GM18517 (cell line): ENCODE data around the gene FBXO24.

ENCODE experiments used
- ATAC-seq: cut with Tn5 transposase; IDR thresholded peaks from one replicate; pipeline ENCODE4 v1.9.1; 2021; ENCODE audit warnings: mild to moderate bottlenecking, moderate library complexity; ENCODE audit not compliant: unreplicated experiment

The FBXO24 gene

DNA sequence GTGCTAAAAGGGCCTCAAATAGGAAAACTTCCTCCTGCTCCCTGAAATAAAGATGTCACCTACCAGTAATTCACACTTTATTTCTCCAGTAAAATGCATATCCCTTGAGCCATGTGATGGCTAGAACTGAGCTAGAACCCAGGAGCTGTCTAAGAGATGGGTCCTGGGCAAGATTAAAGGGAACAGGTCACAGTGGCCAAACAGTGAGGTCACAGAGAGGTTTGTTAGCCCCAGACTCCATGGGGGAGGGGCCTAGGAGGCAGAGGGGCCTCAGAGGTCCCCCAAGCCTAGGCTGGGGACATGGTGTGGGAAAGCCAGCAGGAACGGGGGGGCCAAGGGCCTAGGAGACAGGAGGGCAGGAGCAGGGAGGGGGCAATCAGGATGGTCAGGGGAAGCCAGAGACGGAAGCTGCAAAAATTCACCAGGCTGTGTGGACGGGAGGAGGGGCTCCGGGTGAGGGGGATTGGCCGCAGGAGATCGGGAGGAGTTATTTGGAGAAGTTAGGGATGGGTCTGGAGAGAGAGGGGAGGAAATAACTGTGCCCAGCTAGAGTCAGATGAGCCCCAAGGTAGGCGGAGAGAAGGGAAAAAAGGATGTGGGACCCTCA lies 3.3 kb downstream of the FBXO24 start:
- no peak for ATAC-seq

- no peak for ATAC-seq
These were observed 4.1 kb downstream of the FBXO24 start for GRCh38 chr7:100590077-100590737.

DNA sequence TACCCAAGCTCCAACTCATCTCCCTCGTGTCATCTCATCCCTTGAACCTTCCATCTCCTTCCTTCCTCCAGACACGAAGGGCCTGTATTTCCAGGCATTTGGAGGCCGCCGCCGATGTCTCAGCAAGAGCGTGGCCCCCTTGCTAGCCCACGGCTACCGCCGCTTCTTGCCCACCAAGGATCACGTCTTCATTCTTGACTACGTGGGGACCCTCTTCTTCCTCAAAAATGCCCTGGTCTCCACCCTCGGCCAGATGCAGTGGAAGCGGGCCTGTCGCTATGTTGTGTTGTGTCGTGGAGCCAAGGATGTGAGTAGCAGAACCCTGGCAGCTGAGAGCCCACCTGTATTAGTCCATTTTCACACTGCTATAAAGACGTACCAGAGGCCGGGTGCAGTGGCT lies 5.5 kb downstream of the FBXO24 start:
- ATAC-seq, result no peak

DNA sequence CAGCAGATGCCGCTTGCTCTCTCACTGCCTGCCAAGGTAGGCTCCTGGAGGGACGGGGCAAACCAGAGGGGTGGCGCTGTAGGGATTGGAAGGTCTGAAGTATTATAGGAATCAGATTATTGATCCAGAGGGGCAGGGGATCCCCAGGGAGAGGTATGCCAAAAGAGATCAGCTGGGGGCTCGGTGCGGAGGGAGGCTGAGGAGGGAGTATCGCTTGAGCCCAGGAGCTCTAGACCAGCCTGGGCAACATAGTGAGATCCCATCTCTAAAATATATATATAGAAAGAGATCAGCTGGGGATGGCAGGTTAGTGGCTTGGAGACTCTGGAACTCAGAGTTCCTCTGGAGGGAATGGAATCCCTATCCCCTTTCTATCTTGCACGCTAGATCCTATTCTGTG lies 9.1 kb downstream of the FBXO24 start:
- ATAC-seq, result no peak

DNA sequence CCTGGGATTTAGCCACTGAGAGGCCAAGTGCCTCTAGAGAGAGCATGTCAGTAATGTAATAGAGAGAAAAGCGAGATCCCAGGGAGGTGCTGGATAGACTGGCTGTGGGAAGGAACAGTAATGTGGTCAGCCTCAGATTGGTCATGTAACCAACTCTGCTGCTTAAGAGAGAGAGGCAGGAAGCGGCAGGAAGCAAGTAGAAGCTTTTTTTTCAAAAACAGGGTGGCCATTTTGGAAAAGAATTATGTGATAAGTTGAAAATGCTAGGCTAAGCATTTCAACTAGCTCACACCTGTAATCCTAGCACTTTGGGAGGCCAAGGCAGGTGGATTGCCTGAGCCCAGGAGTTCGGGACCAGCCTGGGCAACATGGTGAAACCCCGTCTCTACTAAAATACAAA lies 12.3 kb downstream of the FBXO24 start:
- no peak for ATAC-seq

- ATAC-seq, result no peak
These were observed 14.0 kb downstream of the FBXO24 start for GRCh38 chr7:100599911-100600729.

GRCh38 chr7:100600730-100601038 lies 14.6 kb downstream of the FBXO24 start:
- no peak for ATAC-seq

DNA sequence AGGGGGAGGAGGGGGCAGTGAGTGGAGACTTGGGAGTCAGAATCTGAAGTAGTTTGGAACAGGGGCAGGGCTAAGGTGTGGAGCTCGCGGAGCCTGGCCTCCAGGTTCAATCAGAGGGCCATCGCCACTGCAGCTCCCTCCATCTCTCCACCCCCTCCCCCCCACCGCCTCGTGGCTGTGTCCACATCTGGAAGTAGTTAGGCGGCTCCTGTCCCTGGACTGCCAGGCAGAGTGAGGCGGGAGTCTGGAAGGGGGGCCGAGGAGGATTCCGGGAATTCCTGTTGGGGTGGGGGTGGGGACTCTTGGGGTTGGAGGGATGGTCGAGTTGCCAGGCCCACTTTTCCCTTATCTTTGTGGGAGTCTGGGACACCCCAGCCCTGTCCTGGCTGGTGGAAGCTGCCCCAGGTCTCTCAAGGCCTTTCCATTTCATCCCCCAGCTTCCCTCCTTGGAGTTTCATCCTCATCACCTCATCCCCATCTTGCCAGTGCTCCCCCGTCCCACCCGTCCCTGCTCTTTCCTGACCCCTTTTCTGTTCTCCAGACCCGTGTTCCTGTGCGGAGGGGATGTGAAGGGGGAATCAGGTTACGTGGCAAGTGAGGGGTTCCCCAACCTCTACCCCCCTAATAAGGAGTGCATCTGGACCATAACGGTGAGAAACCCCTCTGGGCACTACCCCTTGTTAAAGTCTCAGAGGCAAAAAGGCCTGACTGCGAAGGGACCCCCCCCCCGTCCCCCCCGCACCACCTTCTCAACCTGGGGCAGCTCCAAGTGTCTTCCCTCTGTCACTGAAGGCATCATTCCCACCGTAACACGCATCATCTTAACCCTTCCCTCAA lies 17.0 kb downstream of the FBXO24 start:
- ATAC-seq, result no peak

- no peak for ATAC-seq
These were observed 17.5 kb downstream of the FBXO24 start for GRCh38 chr7:100603726-100604027.

GRCh38 chr7:100604028-100604975 lies 18.2 kb downstream of the FBXO24 start:
- no peak for ATAC-seq

- ATAC-seq, result no peak
These were observed 19.1 kb downstream of the FBXO24 start for GRCh38 chr7:100604976-100605911.

- ATAC-seq, result no peak
These were observed 20.2 kb downstream of the FBXO24 start for GRCh38 chr7:100606313-100606712.

- no peak for ATAC-seq
These were observed 21.0 kb downstream of the FBXO24 start for GRCh38 chr7:100607111-100607510.

DNA sequence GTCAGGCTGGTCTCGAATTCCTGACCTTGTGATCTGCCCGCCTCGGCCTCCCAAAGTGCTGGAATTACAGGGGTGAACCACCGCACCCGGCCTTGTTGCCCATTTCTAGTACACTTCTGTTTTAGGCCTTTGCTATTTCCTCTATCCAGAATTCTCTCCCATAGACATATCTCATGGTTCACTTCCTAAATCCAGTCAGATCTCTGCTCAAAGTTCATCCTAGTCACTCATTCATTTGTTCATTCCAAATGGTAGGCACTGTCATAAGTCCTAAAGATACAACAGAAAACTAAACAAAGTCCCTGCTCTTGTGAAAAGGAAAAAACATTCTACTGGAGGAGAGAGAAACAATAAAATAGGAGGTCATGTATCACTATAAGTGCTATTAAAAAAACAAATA lies 23.8 kb downstream of the FBXO24 start:
- ATAC-seq, result no peak

DNA sequence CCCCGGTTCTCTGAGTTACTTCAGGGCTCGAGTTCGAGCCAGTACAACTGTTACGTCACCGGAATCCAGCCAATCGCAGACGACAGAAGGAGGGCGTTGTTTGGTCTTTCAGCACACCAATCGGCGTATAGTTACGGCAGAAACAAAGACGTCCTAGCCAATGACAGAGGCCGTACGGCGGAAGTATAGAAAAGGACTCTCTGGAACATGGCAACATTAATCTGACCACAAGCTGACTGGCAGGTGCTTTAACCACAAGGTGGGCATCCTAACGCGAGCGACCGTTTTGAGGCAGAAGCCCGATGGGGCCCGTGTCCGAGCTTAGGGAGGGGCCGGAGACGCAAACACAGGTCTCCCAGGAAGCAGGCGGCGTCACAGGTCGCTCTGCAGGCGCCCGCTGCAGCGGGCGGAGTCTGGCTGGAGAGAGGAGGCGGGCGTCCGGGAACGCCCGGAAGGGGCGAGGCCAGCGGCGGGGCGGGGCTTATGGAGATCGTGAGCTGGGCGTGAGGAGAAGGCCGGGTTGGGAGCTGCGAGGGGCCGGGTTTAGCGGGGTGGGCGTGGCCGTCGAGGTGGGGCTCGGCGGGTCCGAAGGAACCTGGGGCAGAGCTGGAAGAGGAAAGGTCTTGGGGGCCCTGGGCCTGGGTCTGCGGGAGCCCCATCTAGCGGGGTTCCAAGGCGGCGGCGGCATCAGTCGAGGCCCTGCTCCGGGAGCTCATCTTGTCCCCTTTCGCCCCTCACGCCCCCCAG lies 26.0 kb downstream of the FBXO24 start, which contains the start of gene MOSPD3:
TSS of gene MOSPD3 (plus strand) at position 558 of the 747 bp plus-strand sequence. CDS start 252 bp downstream, outside the sequence.
- ATAC-seq, result peak; percentile 94

GRCh38 chr7:100612730-100613390 lies 26.7 kb downstream of the FBXO24 start:
- ATAC-seq, result no peak

DNA sequence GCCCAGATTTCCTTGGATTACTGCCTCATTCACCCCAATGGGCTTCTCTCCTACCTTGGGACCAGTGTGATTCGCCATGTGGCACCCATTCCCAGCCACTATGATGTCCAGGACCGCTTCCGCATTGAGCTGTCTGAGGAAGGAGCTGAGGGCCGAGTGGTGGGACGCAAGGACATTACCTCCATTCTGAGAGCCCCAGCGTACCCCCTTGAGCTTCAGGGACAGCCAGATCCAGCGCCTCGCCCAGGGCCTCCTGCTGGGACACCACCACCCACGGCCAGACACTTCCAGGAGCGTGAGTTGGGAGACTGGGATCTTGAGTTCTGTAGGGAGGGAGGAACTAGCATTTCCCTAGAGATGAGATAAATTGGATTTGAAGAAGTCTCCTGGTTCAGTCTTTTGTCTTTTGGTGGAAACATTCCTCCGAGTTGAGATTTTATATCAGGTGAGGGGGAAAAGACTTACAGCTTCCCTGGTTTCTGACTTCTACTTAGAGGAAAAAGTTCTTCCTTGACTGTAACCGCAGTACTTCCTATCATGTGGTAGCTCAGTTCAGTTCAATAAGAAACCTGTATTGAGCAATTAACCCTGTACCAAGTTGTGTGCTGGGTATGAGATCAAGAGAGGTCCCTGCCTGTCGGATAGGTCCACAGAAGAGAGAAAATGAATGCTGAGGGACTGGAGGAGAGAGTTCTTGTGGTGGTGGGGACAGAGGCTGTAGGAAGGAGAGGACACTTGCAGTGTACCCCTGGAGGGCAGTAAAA lies 27.5 kb downstream of the FBXO24 start:
- ATAC-seq, result no peak
